ENCODE results near the gene SKP2. TPM values are rescaled to one million over a fixed set of nuclear protein-coding genes. Genes with fewer than 3 reads are reported as not detected.
"Not testable (repeated sequence)": the region's sequence is repeated elsewhere in the genome, so short reads cannot be mapped to it uniquely, and the experiment has no call there.

SKP2 gene
- total RNA-seq, 1 donor from 2014 or later: 14.4 TPM

DNA sequence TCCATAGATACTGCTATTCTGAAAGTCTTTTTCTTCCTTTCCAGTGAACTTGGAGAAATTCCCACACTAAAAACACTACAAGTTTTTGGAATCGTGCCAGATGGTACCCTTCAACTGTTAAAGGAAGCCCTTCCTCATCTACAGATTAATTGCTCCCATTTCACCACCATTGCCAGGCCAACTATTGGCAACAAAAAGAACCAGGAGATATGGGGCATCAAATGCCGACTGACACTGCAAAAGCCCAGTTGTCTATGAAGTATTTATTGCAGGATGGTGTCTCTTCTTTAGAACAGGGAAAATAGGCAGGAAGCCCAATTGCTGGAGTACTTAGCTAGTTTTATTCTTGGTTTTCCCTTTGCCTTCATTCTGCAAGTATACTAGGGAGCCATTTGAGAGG lies 29.9 kb downstream of the SKP2 start:
- H3K27ac ChIP-seq: no peak overlapping the region
- intact Hi-C loops (cut with DNase I): no loop called here
- no peaks in the 10 kb centered on the region for H3K27me3 ChIP-seq
- no peak overlapping the region for H3K4me3 ChIP-seq
- no peaks in the 10 kb centered on the region for H3K4me1 ChIP-seq
- TF ChIP-seq, protein P1, sequence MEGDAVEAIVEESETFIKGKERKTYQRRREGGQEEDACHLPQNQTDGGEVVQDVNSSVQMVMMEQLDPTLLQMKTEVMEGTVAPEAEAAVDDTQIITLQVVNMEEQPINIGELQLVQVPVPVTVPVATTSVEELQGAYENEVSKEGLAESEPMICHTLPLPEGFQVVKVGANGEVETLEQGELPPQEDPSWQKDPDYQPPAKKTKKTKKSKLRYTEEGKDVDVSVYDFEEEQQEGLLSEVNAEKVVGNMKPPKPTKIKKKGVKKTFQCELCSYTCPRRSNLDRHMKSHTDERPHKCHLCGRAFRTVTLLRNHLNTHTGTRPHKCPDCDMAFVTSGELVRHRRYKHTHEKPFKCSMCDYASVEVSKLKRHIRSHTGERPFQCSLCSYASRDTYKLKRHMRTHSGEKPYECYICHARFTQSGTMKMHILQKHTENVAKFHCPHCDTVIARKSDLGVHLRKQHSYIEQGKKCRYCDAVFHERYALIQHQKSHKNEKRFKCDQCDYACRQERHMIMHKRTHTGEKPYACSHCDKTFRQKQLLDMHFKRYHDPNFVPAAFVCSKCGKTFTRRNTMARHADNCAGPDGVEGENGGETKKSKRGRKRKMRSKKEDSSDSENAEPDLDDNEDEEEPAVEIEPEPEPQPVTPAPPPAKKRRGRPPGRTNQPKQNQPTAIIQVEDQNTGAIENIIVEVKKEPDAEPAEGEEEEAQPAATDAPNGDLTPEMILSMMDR (IDR thresholded peaks at IDR 0.05): no peak
- peaks cover 0 to 2% of the 10 kb centered on the region in 2 donors for H3K9me3 ChIP-seq
- no peak for DNase-seq (ENCODE audit: low spot score in 2 of 2)
- H3K36me3 ChIP-seq: peaks cover 18 to 43% of the 10 kb centered on the region in 2 donors

DNA sequence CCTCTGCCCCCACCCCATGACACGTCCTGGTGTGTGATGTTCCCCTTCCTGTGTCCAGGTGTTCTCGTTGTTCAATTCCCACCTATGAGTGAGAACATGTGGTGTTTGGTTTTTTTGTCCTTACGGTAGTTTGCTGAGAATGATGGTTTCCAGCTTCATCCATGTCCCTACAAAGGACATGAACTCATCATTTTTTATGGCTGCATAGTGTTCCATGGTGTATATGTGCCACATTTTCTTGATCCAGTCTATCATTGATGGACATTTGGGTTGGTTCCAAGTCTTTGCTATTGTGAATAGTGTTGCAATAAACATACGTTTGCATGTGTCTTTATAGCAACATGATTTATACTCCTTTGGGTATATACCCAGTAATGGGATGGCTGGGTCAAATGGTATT lies 32.5 kb downstream of the SKP2 start:
- peaks cover 5 to 25% of the 10 kb centered on the region in 2 donors for H3K36me3 ChIP-seq
- DNase-seq (ENCODE audit: low spot score in 2 of 2); H3K9me3 ChIP-seq; H3K4me1 ChIP-seq; intact Hi-C loops (cut with DNase I); H3K27me3 ChIP-seq; H3K4me3 ChIP-seq; H3K27ac ChIP-seq: not testable (repeated sequence)

DNA sequence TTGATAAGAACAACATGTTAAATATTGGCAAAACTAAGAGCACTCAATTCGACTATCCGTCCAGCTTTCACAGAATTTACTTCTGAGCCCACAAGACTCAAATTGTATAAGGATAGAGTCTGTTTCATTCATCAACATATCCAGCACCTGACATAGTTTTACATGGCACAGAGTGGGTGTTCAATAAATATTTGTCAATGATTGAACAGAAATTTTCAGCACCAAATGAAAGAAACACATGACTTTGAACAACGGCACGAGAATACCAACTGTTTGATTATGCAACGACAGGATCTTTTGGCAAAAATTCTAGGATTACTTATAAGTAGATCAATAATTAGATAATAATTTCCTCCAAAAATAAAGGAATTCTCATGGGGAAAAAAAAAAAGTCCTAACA lies 41.8 kb downstream of the SKP2 start:
- H3K27ac ChIP-seq: no peak overlapping the region
- H3K4me1 ChIP-seq: no peaks in the 10 kb centered on the region
- peaks cover 4 to 8% of the 10 kb centered on the region in 2 donors for H3K9me3 ChIP-seq
- H3K27me3 ChIP-seq: no peaks in the 10 kb centered on the region
- H3K4me3 ChIP-seq: no peak overlapping the region
- peaks cover 22 to 54% of the 10 kb centered on the region in 2 donors for H3K36me3 ChIP-seq
- TF ChIP-seq, protein P1 (IDR thresholded peaks at IDR 0.05): no peak
- no peak for DNase-seq (ENCODE audit: low spot score in 2 of 2)
- intact Hi-C loops (cut with DNase I): no loop called here

DNA sequence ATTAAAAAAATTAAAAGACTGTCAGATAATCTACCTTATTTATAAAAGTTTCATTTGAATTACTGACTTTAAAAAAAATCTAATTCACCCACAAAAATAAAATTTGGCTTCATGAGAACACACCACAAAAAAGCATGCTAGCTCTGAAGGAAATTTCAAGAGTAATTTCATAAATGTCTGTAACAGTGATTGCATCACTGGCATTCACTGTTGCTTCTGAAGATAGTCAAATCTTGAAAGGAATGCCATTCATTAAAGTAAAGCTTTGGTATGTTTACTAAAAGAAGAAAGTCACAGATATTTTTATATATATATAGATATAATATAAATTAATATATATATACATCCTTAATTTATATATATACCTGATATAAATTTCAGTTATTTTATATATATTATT lies 46.4 kb downstream of the SKP2 start:
- Histone ChIP-seq H3K27ac (no peak overlapping the region), H3K36me3 (peaks cover 39 to 51% of the 10 kb centered on the region in 2 donors)
- intact Hi-C loops (cut with DNase I): no loop called here

DNA sequence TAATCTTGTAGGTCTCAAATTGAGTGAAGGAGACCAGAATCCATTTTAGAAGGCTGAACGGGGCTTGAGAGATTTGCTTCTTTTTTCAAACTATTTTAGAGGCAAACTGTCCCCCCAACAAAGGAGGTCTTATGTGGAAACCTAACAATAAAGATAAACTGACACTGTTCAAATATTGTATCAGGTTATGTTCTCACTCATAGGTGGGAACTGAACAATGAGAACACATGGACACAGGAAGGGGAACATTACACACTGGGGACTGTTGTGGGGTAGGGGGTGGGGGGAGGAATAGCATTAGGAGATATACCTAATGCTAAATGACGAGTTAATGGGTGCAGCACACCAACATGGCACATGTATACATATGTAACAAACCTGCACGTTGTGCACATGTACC lies 46.9 kb downstream of the SKP2 start:
- H3K36me3 ChIP-seq: peaks cover 39 to 48% of the 10 kb centered on the region in 2 donors
- H3K27ac ChIP-seq; H3K9me3 ChIP-seq; intact Hi-C loops (cut with DNase I); H3K4me3 ChIP-seq; H3K4me1 ChIP-seq; DNase-seq (ENCODE audit: low spot score in 2 of 2); H3K27me3 ChIP-seq: not testable (repeated sequence)

More for the DNA sequence above, 46.4 kb downstream of the SKP2 start:
- no peak for DNase-seq (ENCODE audit: low spot score in 2 of 2)
- H3K27me3 ChIP-seq: no peaks in the 10 kb centered on the region
- no peaks in the 10 kb centered on the region for H3K4me1 ChIP-seq
- TF ChIP-seq, protein P1 (IDR thresholded peaks at IDR 0.05): no peak
- no peaks in the 10 kb centered on the region for H3K9me3 ChIP-seq
- H3K4me3 ChIP-seq: no peak overlapping the region

DNA sequence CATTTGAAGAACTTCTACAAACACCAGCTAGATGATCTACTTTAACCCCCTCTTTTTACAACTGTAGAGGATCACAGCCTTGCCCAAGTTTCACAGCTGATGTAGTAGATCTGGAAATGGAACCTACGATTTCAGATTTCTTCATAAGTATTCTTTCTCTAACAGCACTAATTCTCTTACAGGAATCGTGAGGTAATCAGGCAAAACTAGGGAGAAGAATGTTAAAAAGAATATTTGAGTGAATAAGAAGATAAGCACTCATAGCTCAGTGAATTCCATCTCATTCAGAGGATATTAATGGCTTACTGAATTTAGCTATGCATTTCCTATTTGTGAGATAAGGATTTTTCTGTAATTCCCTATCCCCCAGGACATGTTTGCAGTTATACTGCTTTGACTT lies 47.7 kb downstream of the SKP2 start:
- no peak overlapping the region for H3K4me3 ChIP-seq
- TF ChIP-seq, protein P1 (IDR thresholded peaks at IDR 0.05): no peak
- H3K9me3 ChIP-seq: no peaks in the 10 kb centered on the region
- DNase-seq (ENCODE audit: low spot score in 2 of 2): no peak
- H3K36me3 ChIP-seq: peaks cover 38 to 40% of the 10 kb centered on the region in 2 donors
- H3K27me3 ChIP-seq: no peaks in the 10 kb centered on the region
- no peak overlapping the region for H3K27ac ChIP-seq
- intact Hi-C loops (cut with DNase I): no loop called here
- no peaks in the 10 kb centered on the region for H3K4me1 ChIP-seq

DNA sequence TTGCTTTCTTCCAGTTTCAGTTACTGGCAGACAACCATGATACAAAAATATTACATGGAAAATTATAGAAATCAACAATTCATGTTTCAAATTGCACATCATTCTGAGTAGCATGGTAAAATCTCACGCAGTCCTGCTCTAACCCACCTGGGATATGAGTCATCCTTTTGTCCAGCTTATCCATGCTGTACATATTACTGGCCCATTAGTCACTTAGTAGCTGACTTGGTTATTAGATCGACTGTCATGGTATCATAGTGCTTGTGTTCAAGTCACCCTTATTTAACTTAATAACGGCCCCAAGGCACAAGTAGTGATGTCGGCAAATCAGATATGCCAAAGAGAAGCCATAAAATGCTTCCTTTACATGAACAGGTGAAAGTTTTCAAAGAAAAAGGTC lies 48.6 kb downstream of the SKP2 start:
- TF ChIP-seq, protein P1 (IDR thresholded peaks at IDR 0.05): no peak
- H3K4me3 ChIP-seq: no peak overlapping the region
- no peaks in the 10 kb centered on the region for H3K9me3 ChIP-seq
- H3K36me3 ChIP-seq: peaks cover 32 to 39% of the 10 kb centered on the region in 2 donors
- no peak overlapping the region for H3K27ac ChIP-seq
- intact Hi-C loops (cut with DNase I): no loop called here
- no peaks in the 10 kb centered on the region for H3K4me1 ChIP-seq
- DNase-seq (ENCODE audit: low spot score in 2 of 2): no peak
- H3K27me3 ChIP-seq: no peaks in the 10 kb centered on the region

All from ascending aorta (tissue), 2 donors.